Left colon (tissue), 2 donors: Measurements from ENCODE around the gene PLXDC1. TPM values are rescaled to one million over a fixed set of nuclear protein-coding genes. Genes with fewer than 3 reads are reported as not detected.

ENCODE experiments used
- ATAC-seq: fragments of 200-7000 bp; cut with Tn5 transposase; one replicate; pipeline ENCODE4 v1.9.1; 2020; ENCODE audit warnings: mild to moderate bottlenecking, moderate library complexity
- DNase-seq, 2 donors: peaks; one replicate each; pipeline ENCODE4 v3.0.0-alpha.2; 2020
- intact Hi-C, 2 donors: fragments of 100-400 bp; cut with DNase I in 1 of 2; cut with micrococcal nuclease in 1 of 2; formaldehyde crosslinking; loops; one replicate each; pipeline versions ENCODE4 v1.11.2 to v1.14.0; 2022; cut with DNase I, micrococcal nuclease
- total RNA-seq, 2 donors: library from RNA; stranded (reverse); fragmentation: NEBNext Ultra II Directional; extraction: Animal tissue kit (Norgen Biotek cat#: 25700); gene quantifications; one replicate each; pipeline ENCODE4 v1.2.1, GENCODE V29; 2021
- donor health status: DM: no; HTN: no; CAD: no.
- donor health status: DM: yes; HTN: yes; CAD: no.

The PLXDC1 gene
- total RNA-seq, 2 donors from 2014 or later = 2.3 to 5.0 TPM

- ATAC-seq (no peak), DNase-seq (no peak)
- intact Hi-C loops = no loop called here
Observed at GRCh38 chr17:39083270-39083669, 68.2 kb downstream of the PLXDC1 start.

- intact Hi-C loops = no loop called here
- DNase-seq = no peak
- ATAC-seq = no peak
Observed at GRCh38 chr17:39082482-39082881, 69.0 kb downstream of the PLXDC1 start.

GRCh38 chr17:39081851-39082250 is 69.6 kb downstream of the PLXDC1 start:
- no peak for DNase-seq
- intact Hi-C loops = no loop called here
- no peak for ATAC-seq

- no peak for ATAC-seq
- intact Hi-C loops = no loop called here
- no peak for DNase-seq
Observed at GRCh38 chr17:39080421-39081078, 70.9 kb downstream of the PLXDC1 start.

- no peak for ATAC-seq
- intact Hi-C loops = no loop called here
Observed at GRCh38 chr17:39079836-39080235, 71.6 kb downstream of the PLXDC1 start.

GRCh38 chr17:39077866-39078265 is 73.6 kb downstream of the PLXDC1 start:
- ATAC-seq = no peak

More at GRCh38 chr17:39079836-39080235, 71.6 kb downstream of the PLXDC1 start:
- DNase-seq = no peak

GRCh38 chr17:39077252-39077651 is 74.2 kb downstream of the PLXDC1 start:
- DNase-seq (no peak), ATAC-seq (no peak)
- intact Hi-C loops = no loop called here

More at GRCh38 chr17:39077866-39078265, 73.6 kb downstream of the PLXDC1 start:
- intact Hi-C loops = no loop called here
- DNase-seq = no peak

- intact Hi-C loops = no loop called here
- DNase-seq (no peak), ATAC-seq (no peak)
Observed at GRCh38 chr17:39074676-39075075, 76.8 kb downstream of the PLXDC1 start.

- no peak for DNase-seq
- intact Hi-C loops = no loop called here
- ATAC-seq = no peak
Observed at GRCh38 chr17:39073916-39074315, 77.5 kb downstream of the PLXDC1 start.

GRCh38 chr17:39073353-39073752 is 78.1 kb downstream of the PLXDC1 start:
- intact Hi-C loops = no loop called here
- DNase-seq = no peak
- ATAC-seq = no peak

GRCh38 chr17:39071573-39071972 is 79.9 kb downstream of the PLXDC1 start:
- ATAC-seq (no peak), DNase-seq (no peak)
- intact Hi-C loops = no loop called here

- ATAC-seq (peak; percentile 61), DNase-seq (no peak)
- intact Hi-C loops = loop anchor here in 1 of 2 donors (10.0 kb wide), 1 partner anchor 74 kb away; no protein-coding TSS in a partner anchor
Observed at GRCh38 chr17:39069114-39069756, 82.2 kb downstream of the PLXDC1 start.

GRCh38 chr17:39064819-39065218 is 86.6 kb downstream of the PLXDC1 start:
- intact Hi-C loops = loop anchor here in 1 of 2 donors (10.0 kb wide), 1 partner anchor 70 kb away; no protein-coding TSS in a partner anchor
- no peak for ATAC-seq
- no peak for DNase-seq

GRCh38 chr17:39064374-39064773 is 87.1 kb downstream of the PLXDC1 start:
- no peak for DNase-seq

GRCh38 chr17:39063681-39064069 is 87.8 kb downstream of the PLXDC1 start:
- ATAC-seq = no peak
- DNase-seq = no peak

More at GRCh38 chr17:39064374-39064773, 87.1 kb downstream of the PLXDC1 start:
- no peak for ATAC-seq
- intact Hi-C loops = loop anchor here in 1 of 2 donors (10.0 kb wide), 1 partner anchor 70 kb away; no protein-coding TSS in a partner anchor

GRCh38 chr17:39062846-39063680 is 88.4 kb downstream of the PLXDC1 start:
- ATAC-seq = no peak
- DNase-seq = no peak
- intact Hi-C loops = loop anchor here in 1 of 2 donors (10.0 kb wide), 1 partner anchor 68 kb away; no protein-coding TSS in a partner anchor

More at GRCh38 chr17:39063681-39064069, 87.8 kb downstream of the PLXDC1 start:
- intact Hi-C loops = loop anchor here in 1 of 2 donors (10.0 kb wide), 1 partner anchor 69 kb away; no protein-coding TSS in a partner anchor

- intact Hi-C loops = loop anchor here in 1 of 2 donors (5.0 kb wide), 1 partner anchor 94 kb away; the partner anchor contains the start of gene PLXDC1
- no peak for ATAC-seq
- no peak for DNase-seq
Observed at GRCh38 chr17:39058524-39058923, 92.9 kb downstream of the PLXDC1 start.

- intact Hi-C loops = loop anchor here in 1 of 2 donors (5.0 kb wide), 1 partner anchor 95 kb away; the partner anchor contains the start of gene PLXDC1
- ATAC-seq (no peak), DNase-seq (no peak)
Observed at GRCh38 chr17:39057701-39058206, 93.7 kb downstream of the PLXDC1 start.

- DNase-seq (no peak), ATAC-seq (no peak)
- intact Hi-C loops = no loop called here
Observed at GRCh38 chr17:39054111-39054645, 97.3 kb downstream of the PLXDC1 start.
